C4-2B (cell line): Measurements from ENCODE around the gene SPNS1.

ENCODE experiments used
- ZFX ChIP-seq: fragments of 450-650 bp; IDR thresholded peaks from 2 replicates; pipeline ENCODE4 v1.6.1; 2017
- TF ChIP-seq, protein P1 (sequence below): fragments of 450-650 bp; conservative IDR thresholded peaks from 2 replicates; pipeline ENCODE4 v1.5.1; 2017; ENCODE audit warnings: mild to moderate bottlenecking

DNA sequence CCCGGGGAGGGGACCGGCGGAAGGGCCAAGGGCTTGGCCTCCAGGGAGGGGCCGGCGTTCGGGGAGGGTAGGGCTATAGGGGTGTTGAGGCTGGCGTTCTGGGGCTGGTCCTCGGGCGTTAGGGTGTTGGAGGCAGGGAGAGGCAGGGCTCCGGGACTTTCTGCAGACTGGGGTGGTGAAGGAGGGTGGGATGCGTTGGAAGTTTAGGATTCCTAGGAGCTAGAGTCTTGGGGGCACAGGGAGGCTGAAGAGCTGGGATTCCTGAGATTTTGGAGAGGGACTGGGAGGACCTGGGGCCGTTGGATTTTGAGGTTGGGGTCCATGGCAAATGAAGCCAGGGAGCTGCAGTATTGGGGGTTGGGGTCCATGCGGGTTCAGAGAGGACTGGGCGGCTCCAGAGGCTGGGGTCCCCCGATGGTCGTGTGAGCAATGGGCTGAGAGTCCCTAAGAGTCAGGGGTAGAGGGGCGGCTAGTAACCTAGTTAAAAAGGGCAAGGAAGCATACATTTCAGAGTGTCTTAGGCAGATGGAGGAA lies 23.1 kb upstream of the SPNS1 start:
- TF ChIP-seq ZFX: no peak
- TF ChIP-seq, protein P1, sequence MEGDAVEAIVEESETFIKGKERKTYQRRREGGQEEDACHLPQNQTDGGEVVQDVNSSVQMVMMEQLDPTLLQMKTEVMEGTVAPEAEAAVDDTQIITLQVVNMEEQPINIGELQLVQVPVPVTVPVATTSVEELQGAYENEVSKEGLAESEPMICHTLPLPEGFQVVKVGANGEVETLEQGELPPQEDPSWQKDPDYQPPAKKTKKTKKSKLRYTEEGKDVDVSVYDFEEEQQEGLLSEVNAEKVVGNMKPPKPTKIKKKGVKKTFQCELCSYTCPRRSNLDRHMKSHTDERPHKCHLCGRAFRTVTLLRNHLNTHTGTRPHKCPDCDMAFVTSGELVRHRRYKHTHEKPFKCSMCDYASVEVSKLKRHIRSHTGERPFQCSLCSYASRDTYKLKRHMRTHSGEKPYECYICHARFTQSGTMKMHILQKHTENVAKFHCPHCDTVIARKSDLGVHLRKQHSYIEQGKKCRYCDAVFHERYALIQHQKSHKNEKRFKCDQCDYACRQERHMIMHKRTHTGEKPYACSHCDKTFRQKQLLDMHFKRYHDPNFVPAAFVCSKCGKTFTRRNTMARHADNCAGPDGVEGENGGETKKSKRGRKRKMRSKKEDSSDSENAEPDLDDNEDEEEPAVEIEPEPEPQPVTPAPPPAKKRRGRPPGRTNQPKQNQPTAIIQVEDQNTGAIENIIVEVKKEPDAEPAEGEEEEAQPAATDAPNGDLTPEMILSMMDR: no peak
